ENCODE measurements around the gene DNAJA4. TPM values are rescaled to one million over a fixed set of nuclear protein-coding genes. Genes with fewer than 3 reads are reported as not detected.

DNAJA4 gene
- total and polyA plus RNA-seq, 4 experiments from 2014 or later: 7.8 to 32.8 (median 21.8) TPM

GRCh38 chr15:78304216-78305066 lies 40.1 kb downstream of the DNAJA4 start:
- H3K27me3 Mint-ChIP-seq: peaks cover 2 to 7% of the 10 kb centered on the region in 2 donors
- no peak for DNase-seq
- ChIA-PET POLR2A (ENCODE audit: partially characterized antibody) (no interaction called here), CTCF (ENCODE audit: partially characterized antibody) (no interaction called here)
- H3K9me3 Mint-ChIP-seq: peaks cover 0 to under 1% (median 0%) of the 10 kb centered on the region in 8 donors
- intact Hi-C loops (cut with micrococcal nuclease): no loop called here
- H3K4me1 Mint-ChIP-seq: peaks cover 2 to 10% (median 4%) of the 10 kb centered on the region in 4 donors
- Histone ChIP-seq H3K9me3 (ENCODE audit: control insufficient read depth in 1 of 2, low read length in 2 of 2) (no peaks in the 10 kb centered on the region), H3K27me3 (ENCODE audit: insufficient read depth, low read length) (no peaks in the 10 kb centered on the region), H3K4me3 (ENCODE audit: low read length in 2 of 2) (no peak overlapping the region), H3K4me1 (ENCODE audit: insufficient read depth, low read length) (peaks cover 6% of the 10 kb centered on the region), H3K36me3 (ENCODE audit: insufficient read depth, low read length) (no peaks in the 10 kb centered on the region), H3K27ac (ENCODE audit: low read depth, low read length) (no peak overlapping the region)
- peaks cover 0 to 3% of the 10 kb centered on the region in 2 donors for H3K36me3 Mint-ChIP-seq
- peak overlapping the region in 1 of 7 donors; percentile 51 for H3K27ac Mint-ChIP-seq
- no peak overlapping the region for H3K4me3 Mint-ChIP-seq

- no peak overlapping the region for H3K4me3 Mint-ChIP-seq
- no peaks in the 10 kb centered on the region for H3K4me1 ChIP-seq (ENCODE audit: insufficient read depth, low read length)
- DNase-seq: no peak
- no peaks in the 10 kb centered on the region for H3K27me3 ChIP-seq (ENCODE audit: insufficient read depth, low read length)
- no peak overlapping the region for H3K27ac ChIP-seq (ENCODE audit: low read depth, low read length)
- H3K4me3 ChIP-seq (ENCODE audit: low read length in 2 of 2): no peak overlapping the region
- ChIA-PET POLR2A (ENCODE audit: partially characterized antibody) (no interaction called here), CTCF (ENCODE audit: partially characterized antibody) (interaction anchor here (1.6 kb wide), 1 partner anchor 117 kb away, joined by 4 read pairs; no protein-coding TSS in a partner anchor)
- intact Hi-C loops (cut with micrococcal nuclease): no loop called here
- H3K4me1 Mint-ChIP-seq: peaks cover 0 to 5% (median 2%) of the 10 kb centered on the region in 4 donors
- H3K9me3 Mint-ChIP-seq: no peaks in the 10 kb centered on the region
- no peaks in the 10 kb centered on the region for H3K36me3 Mint-ChIP-seq
- H3K36me3 ChIP-seq (ENCODE audit: insufficient read depth, low read length): no peaks in the 10 kb centered on the region
- H3K9me3 ChIP-seq (ENCODE audit: control insufficient read depth in 1 of 2, low read length in 2 of 2): no peaks in the 10 kb centered on the region
- H3K27me3 Mint-ChIP-seq: peaks cover 4 to 7% of the 10 kb centered on the region in 2 donors
- H3K27ac Mint-ChIP-seq: peak overlapping the region in 1 of 7 donors; percentile 60
Measured at GRCh38 chr15:78306176-78306774, 41.9 kb downstream of the DNAJA4 start.

- H3K27ac ChIP-seq (ENCODE audit: low read depth, low read length): no peak overlapping the region
- no peaks in the 10 kb centered on the region for H3K9me3 Mint-ChIP-seq
- H3K27me3 ChIP-seq (ENCODE audit: insufficient read depth, low read length): no peaks in the 10 kb centered on the region
- H3K27me3 Mint-ChIP-seq: peaks cover 10% of the 10 kb centered on the region in 2 donors
- CTCF ChIA-PET (ENCODE audit: partially characterized antibody): interaction anchor here (1.6 kb wide), 1 partner anchor 115 kb away, joined by 5 read pairs; no protein-coding TSS in a partner anchor
- H3K4me1 ChIP-seq (ENCODE audit: insufficient read depth, low read length): no peaks in the 10 kb centered on the region
- intact Hi-C loops (cut with micrococcal nuclease): loop anchor here (1.0 kb wide), 1 partner anchor 115 kb away; no protein-coding TSS in a partner anchor
- no peak overlapping the region for H3K4me3 ChIP-seq (ENCODE audit: low read length in 2 of 2)
- POLR2A ChIA-PET (ENCODE audit: partially characterized antibody): no interaction called here
- no peaks in the 10 kb centered on the region for H3K9me3 ChIP-seq (ENCODE audit: control insufficient read depth in 1 of 2, low read length in 2 of 2)
- H3K36me3 ChIP-seq (ENCODE audit: insufficient read depth, low read length): no peaks in the 10 kb centered on the region
- H3K4me3 Mint-ChIP-seq: no peak overlapping the region
- no peaks in the 10 kb centered on the region for H3K4me1 Mint-ChIP-seq
- H3K27ac Mint-ChIP-seq: no peak overlapping the region
- no peaks in the 10 kb centered on the region for H3K36me3 Mint-ChIP-seq
- DNase-seq: no peak
Measured at GRCh38 chr15:78307976-78308375, 43.6 kb downstream of the DNAJA4 start.

- ChIA-PET POLR2A (ENCODE audit: partially characterized antibody) (no interaction called here), CTCF (ENCODE audit: partially characterized antibody) (interaction anchor here (1.6 kb wide), 1 partner anchor 114 kb away, joined by 5 read pairs; no protein-coding TSS in a partner anchor)
- Histone ChIP-seq H3K27me3 (ENCODE audit: insufficient read depth, low read length) (no peaks in the 10 kb centered on the region), H3K4me3 (ENCODE audit: low read length in 2 of 2) (no peak overlapping the region), H3K9me3 (ENCODE audit: control insufficient read depth in 1 of 2, low read length in 2 of 2) (no peaks in the 10 kb centered on the region), H3K36me3 (ENCODE audit: insufficient read depth, low read length) (no peaks in the 10 kb centered on the region), H3K4me1 (ENCODE audit: insufficient read depth, low read length) (no peaks in the 10 kb centered on the region), H3K27ac (ENCODE audit: low read depth, low read length) (no peak overlapping the region)
- Mint-ChIP-seq H3K27me3 (peaks cover 10 to 13% of the 10 kb centered on the region in 2 donors), H3K27ac (no peak overlapping the region), H3K36me3 (no peaks in the 10 kb centered on the region), H3K9me3 (no peaks in the 10 kb centered on the region), H3K4me1 (no peaks in the 10 kb centered on the region), H3K4me3 (no peak overlapping the region)
- intact Hi-C loops (cut with micrococcal nuclease): loop anchor here (1.0 kb wide), 1 partner anchor 115 kb away; no protein-coding TSS in a partner anchor
- DNase-seq: peak in 4 of 5 donors; percentile 6 to 12 (median 10)
Measured at GRCh38 chr15:78308422-78309032, 44.2 kb downstream of the DNAJA4 start.

GRCh38 chr15:78311292-78311691 lies 46.9 kb downstream of the DNAJA4 start:
- H3K27me3 ChIP-seq (ENCODE audit: insufficient read depth, low read length): no peaks in the 10 kb centered on the region
- Mint-ChIP-seq H3K27ac (no peak overlapping the region), H3K36me3 (no peaks in the 10 kb centered on the region), H3K9me3 (no peaks in the 10 kb centered on the region), H3K4me1 (no peaks in the 10 kb centered on the region), H3K4me3 (no peak overlapping the region), H3K27me3 (peaks cover 10 to 13% of the 10 kb centered on the region in 2 donors)
- H3K9me3 ChIP-seq (ENCODE audit: control insufficient read depth in 1 of 2, low read length in 2 of 2): no peaks in the 10 kb centered on the region
- H3K36me3 ChIP-seq (ENCODE audit: insufficient read depth, low read length): no peaks in the 10 kb centered on the region
- ChIA-PET CTCF (ENCODE audit: partially characterized antibody) (interaction anchor here (1.1 to 1.6 kb wide), 3 partner anchors 12 to 111 kb away, joined by 3 to 4 read pairs (median 4); partner anchors contain the start of gene SKIC8), POLR2A (ENCODE audit: partially characterized antibody) (interaction anchor here (2.4 kb wide), 1 partner anchor 12 kb away, joined by 13 read pairs; the partner anchor contains the start of gene SKIC8)
- DNase-seq: no peak
- no peak overlapping the region for H3K4me3 ChIP-seq (ENCODE audit: low read length in 2 of 2)
- H3K4me1 ChIP-seq (ENCODE audit: insufficient read depth, low read length): no peaks in the 10 kb centered on the region
- H3K27ac ChIP-seq (ENCODE audit: low read depth, low read length): no peak overlapping the region
- intact Hi-C loops (cut with micrococcal nuclease): no loop called here

GRCh38 chr15:78312536-78312935 lies 48.2 kb downstream of the DNAJA4 start:
- H3K4me3 ChIP-seq (ENCODE audit: low read length in 2 of 2): no peak overlapping the region
- no peaks in the 10 kb centered on the region for H3K4me1 Mint-ChIP-seq
- intact Hi-C loops (cut with micrococcal nuclease): no loop called here

More at GRCh38 chr15:78312536-78312935, 48.2 kb downstream of the DNAJA4 start:
- Mint-ChIP-seq H3K27me3 (peaks cover 10 to 13% of the 10 kb centered on the region in 2 donors), H3K36me3 (no peaks in the 10 kb centered on the region), H3K4me3 (no peak overlapping the region), H3K27ac (no peak overlapping the region), H3K9me3 (no peaks in the 10 kb centered on the region)
- H3K36me3 ChIP-seq (ENCODE audit: insufficient read depth, low read length): no peaks in the 10 kb centered on the region
- no peaks in the 10 kb centered on the region for H3K27me3 ChIP-seq (ENCODE audit: insufficient read depth, low read length)
- no peaks in the 10 kb centered on the region for H3K9me3 ChIP-seq (ENCODE audit: control insufficient read depth in 1 of 2, low read length in 2 of 2)
- H3K27ac ChIP-seq (ENCODE audit: low read depth, low read length): no peak overlapping the region
- DNase-seq: no peak
- no peaks in the 10 kb centered on the region for H3K4me1 ChIP-seq (ENCODE audit: insufficient read depth, low read length)
- POLR2A ChIA-PET (ENCODE audit: partially characterized antibody): interaction anchor here (2.4 kb wide), 1 partner anchor 13 kb away, joined by 13 read pairs; the partner anchor contains the start of gene SKIC8
- CTCF ChIA-PET (ENCODE audit: partially characterized antibody): interaction anchor here (1.1 to 1.6 kb wide), 3 partner anchors 13 to 112 kb away, joined by 3 to 4 read pairs (median 4); partner anchors contain the start of gene SKIC8
